ENCODE data around the gene PTPN4. TPM values are rescaled to one million over a fixed set of nuclear protein-coding genes. Genes with fewer than 3 reads are reported as not detected.

PTPN4 gene
- total RNA-seq, 1 experiment from 2014 or later, result 80.5 TPM

- Histone ChIP-seq H2BK120ac (ENCODE audit: low read depth, low read length, poor library complexity, severe bottlenecking) (no peak overlapping the region), H3K56ac (ENCODE audit: insufficient read length, low read depth, low read length) (no peak overlapping the region), H2AFZ (ENCODE audit: low read length) (no peak overlapping the region), H3K18ac (ENCODE audit: insufficient read length, low read depth, low read length) (no peak overlapping the region), H3K23me2 (ENCODE audit: insufficient read length, low read depth, low read length, poor library complexity, severe bottlenecking) (no peaks in the 10 kb centered on the region), H2AK5ac (ENCODE audit: insufficient read length, low read length) (no peak overlapping the region), H3K23ac (ENCODE audit: insufficient read length, low read depth, low read length) (no peak overlapping the region), H3K14ac (ENCODE audit: insufficient read depth, low read length) (no peak overlapping the region), H2BK15ac (ENCODE audit: low read depth, low read length) (no peak overlapping the region), H3K27ac (ENCODE audit: insufficient read length, low read depth, low read length) (no peak overlapping the region), H2BK5ac (ENCODE audit: insufficient read length, low read length) (no peak overlapping the region), H3K79me2 (ENCODE audit: insufficient read depth, low read length) (no peaks in the 10 kb centered on the region), H3K79me1 (ENCODE audit: insufficient read depth, low read depth, low read length, poor library complexity, severe bottlenecking) (no peaks in the 10 kb centered on the region), H3K4ac (ENCODE audit: low read depth, low read length) (no peak overlapping the region), H4K91ac (ENCODE audit: insufficient read length, low read depth, low read length) (no peak overlapping the region), H3K9me3 (ENCODE audit: control insufficient read depth, low read depth, low read length) (no peaks in the 10 kb centered on the region), H3K27me3 (ENCODE audit: insufficient read depth, low read length) (no peaks in the 10 kb centered on the region), H3T11ph (ENCODE audit: low read length) (no peak overlapping the region), H3K4me2 (ENCODE audit: insufficient read depth, insufficient read length, low read length) (no peak overlapping the region), H2BK12ac (ENCODE audit: insufficient read length, low read depth, low read length) (no peak overlapping the region), H3K9ac (ENCODE audit: extremely low read depth, insufficient read length, low read length) (no peak overlapping the region), H3K4me1 (ENCODE audit: insufficient read depth, low read length) (no peaks in the 10 kb centered on the region), H4K20me1 (ENCODE audit: control insufficient read depth, insufficient read depth, insufficient read length) (no peaks in the 10 kb centered on the region), H2BK20ac (ENCODE audit: low read depth, low read length, poor library complexity, severe bottlenecking) (no peak overlapping the region), H4K5ac (ENCODE audit: insufficient read length, low read depth, low read length) (no peak overlapping the region), H4K8ac (replicated peaks; ENCODE audit: insufficient read length, low read depth, low read length) (no peak overlapping the region)
- Mint-ChIP-seq H3K9me3 (peaks cover 0 to under 1% of the 10 kb centered on the region in 2 experiments; a peak in 1 of 5 replicates), H3K4me1 (peaks cover 7 to 12% of the 10 kb centered on the region in 2 experiments), H3K27me3 (ENCODE audit: low read depth) (peaks cover 3% of the 10 kb centered on the region), H3K36me3 (ENCODE audit: insufficient read depth in 1 of 3, low read depth in 3 of 3) (peaks cover 0 to 4% (median 0%) of the 10 kb centered on the region in 3 experiments; a peak in 2 of 7 replicates), H3K27ac (no peak overlapping the region), H3K4me3 (no peak overlapping the region)
- no peak for DNase-seq
- no peak for TF ChIP-seq CTCF (conservative IDR thresholded peaks at IDR 0.05)
- WGBS (ENCODE audit: extremely low coverage, insufficient read length, low lambda C conversion rate), result no CpG with 5 or more reads among the region's 6 CpGs
Observed at GRCh38 chr2:119716284-119716672, 43.4 kb upstream of the PTPN4 start.
